H1 (cell line): ENCODE data around the gene FOXI1.

ENCODE experiments used
- PHF8 ChIP-seq: fragments of 200-600 bp; sonication (generic); conservative IDR thresholded peaks from 2 replicates; pipeline ENCODE4 v1.7.1; 2012; ENCODE audit warnings: low read depth, mild to moderate bottlenecking, inconsistent platforms, low read length, moderate library complexity
- POLR2A ChIP-seq, 2 experiments: IDR thresholded peaks; 1 replicate in 1 of 2; 2 replicates in 1 of 2; pipeline ENCODE4 v1.6.1; 2011; ENCODE audit warnings: low read depth in 2 of 2, low read length in 2 of 2, mild to moderate bottlenecking in 2 of 2; ENCODE audit errors: control extremely low read depth in 1 of 2

DNA sequence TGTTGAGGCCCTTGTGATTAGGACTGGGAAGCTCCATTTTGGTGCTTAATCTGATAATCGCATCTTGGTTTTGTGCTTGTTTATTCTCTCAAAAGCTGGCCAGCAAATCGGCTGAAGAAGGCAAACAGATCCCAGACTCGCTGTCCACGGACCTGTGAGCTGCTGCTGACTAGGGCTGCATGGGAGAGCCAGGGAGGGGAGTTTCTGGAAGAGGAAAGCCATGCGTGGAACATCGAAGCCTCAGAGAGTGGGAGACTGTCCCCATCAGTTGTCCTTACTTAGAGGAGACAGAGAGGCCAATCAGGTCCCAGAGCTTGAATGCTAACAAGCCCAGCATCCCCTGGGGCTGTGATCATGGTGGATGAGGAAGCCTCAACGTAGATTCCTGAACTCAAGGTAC is 23.0 kb upstream of the FOXI1 start:
- TF ChIP-seq PHF8, result no peak
- no peak for TF ChIP-seq POLR2A (IDR thresholded peaks at IDR 0.05; ENCODE audit: control extremely low read depth in 1 of 2, low read depth in 2 of 2, low read length in 2 of 2)
